EH (cell line): Measurements from ENCODE around the gene SOX21.
"Not testable (repeated sequence)": the region's sequence is repeated elsewhere in the genome, so short reads cannot be mapped to it uniquely, and the experiment has no call there.

Experiments
- DNase-seq: peaks from one replicate; pipeline ENCODE4 v3.0.0-alpha.2; 2015; ENCODE audit warnings: low read depth

The SOX21 gene

GRCh38 chr13:94712287-94712811, at the start of gene SOX21:
Gene SOX21, minus strand, starts transcription at chr13:94712545. Its CDS starts 496 bp downstream, at chr13:94712049.
- DNase-seq, result no peak

- DNase-seq, result no peak
These were observed 49.1 kb upstream of the SOX21 start for GRCh38 chr13:94761407-94761806.

- DNase-seq, result no peak
These were observed 46.9 kb upstream of the SOX21 start for GRCh38 chr13:94759120-94759728.

GRCh38 chr13:94758436-94758960, 46.2 kb upstream of the SOX21 start:
- no peak for DNase-seq

GRCh38 chr13:94753327-94753726, 41.0 kb upstream of the SOX21 start:
- DNase-seq, result no peak

- no peak for DNase-seq
These were observed 36.8 kb upstream of the SOX21 start for GRCh38 chr13:94749162-94749561.

GRCh38 chr13:94739235-94739634, 26.9 kb upstream of the SOX21 start:
- DNase-seq, result no peak

DNA sequence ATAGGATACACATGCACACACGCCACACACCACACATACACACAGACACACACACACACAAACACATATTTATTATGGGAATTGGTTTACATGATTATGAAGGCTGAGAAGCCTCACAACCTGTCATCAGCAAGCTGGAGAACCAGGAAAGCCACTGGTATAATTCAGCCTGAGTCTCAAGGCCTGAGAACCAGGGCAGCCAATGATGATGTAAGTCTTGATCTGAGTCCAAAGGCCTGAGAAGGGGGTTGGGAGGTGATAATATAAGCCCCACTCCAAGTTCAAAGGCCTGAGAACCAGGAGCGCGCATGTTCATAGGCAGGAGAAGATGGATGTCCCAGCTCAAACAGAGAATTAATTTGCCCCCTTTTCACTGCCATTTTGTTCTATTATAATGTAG, 18.7 kb upstream of the SOX21 start:
- no peak for DNase-seq

- DNase-seq, result not testable (repeated sequence)
These were observed 17.6 kb upstream of the SOX21 start for GRCh38 chr13:94729941-94730340.

- DNase-seq, result no peak
These were observed 14.1 kb upstream of the SOX21 start for GRCh38 chr13:94726425-94726824.

DNA sequence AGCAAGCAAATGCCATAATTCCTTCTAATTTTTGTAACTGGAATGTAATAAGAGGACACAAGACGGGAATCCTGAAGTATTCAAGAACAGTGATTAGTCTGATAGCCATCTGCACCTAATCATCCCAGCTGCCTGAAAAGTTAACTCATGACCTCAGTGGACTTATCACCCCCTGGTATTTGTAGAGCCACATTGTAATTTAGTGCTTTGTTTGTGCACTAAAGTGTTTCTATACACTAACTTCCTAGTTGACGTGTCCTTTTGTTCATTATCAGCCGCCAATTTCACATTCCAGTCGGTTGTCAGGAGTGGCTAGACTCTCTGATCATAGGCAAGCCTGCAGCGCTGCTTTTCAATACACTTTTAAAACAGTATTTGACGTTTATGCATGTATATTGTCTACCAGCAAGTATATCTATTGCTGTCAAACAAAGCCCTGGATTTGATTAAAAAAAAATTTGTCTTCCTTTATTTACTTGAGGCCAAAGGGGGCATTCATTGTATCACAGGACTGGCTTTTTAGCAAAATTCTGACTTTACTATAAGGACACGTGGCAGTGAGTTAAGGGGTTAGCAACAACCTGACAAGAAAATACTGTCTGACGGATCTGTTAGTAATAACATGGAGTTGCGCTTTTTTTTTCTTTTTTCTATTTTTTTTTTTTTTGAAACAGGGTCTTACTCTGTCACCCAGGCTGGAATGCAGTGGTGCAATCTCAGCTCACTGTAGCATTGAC, 10.4 kb upstream of the SOX21 start:
- no peak for DNase-seq

DNA sequence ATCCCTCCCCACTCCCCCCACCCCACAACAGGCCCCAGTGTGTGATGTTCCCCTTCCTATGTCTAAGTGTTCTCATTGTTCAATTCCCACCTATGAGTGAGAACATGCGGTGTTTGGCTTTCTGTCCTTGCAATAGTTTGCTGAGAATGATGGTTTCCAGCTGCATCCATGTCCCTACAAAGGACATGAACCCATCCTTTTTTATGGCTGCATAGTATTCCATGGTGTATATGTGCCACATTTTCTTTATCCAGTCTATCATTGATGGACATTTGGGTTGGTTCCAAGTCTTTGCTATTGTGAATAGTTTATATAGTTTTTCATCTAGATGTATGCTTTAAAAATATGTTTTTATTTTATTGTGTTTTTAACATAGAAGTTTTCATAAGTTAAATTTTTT, 6.4 kb upstream of the SOX21 start:
- DNase-seq, result not testable (repeated sequence)

- no peak for DNase-seq
These were observed 5.6 kb upstream of the SOX21 start for GRCh38 chr13:94717916-94718315.

- DNase-seq, result no peak
These were observed 3.7 kb upstream of the SOX21 start for GRCh38 chr13:94716016-94716415.

DNA sequence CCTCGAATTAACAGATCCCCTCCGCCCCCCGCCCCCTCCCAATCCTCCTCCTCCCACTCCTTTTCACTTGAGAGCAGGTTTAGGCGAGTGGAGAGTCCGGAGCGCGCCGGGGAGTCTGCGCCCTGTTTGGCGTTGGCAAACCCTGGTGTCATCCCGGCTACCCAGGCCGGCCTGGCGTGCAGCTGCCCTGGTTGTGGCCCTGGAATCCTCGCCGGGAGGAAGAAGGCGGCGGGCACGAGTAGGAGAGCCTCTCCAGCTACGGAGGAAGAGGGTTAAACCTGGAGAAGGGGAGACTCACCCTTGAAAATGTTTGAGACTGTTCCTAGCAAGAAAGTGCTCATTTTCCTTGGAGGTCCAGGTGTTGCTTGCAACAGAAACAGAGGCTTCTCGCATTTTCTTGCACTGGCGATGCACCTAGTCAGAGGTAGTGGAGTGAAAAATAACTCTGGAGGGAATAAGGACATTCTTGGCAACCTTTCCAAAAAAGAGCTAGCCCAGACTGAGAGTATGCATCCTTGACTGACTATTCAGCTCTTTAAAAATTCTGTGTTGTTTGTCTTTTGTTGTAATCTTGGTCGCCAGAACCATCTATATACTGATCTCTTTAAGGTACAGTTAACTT, 1.3 kb upstream of the SOX21 start:
- no peak for DNase-seq

DNA sequence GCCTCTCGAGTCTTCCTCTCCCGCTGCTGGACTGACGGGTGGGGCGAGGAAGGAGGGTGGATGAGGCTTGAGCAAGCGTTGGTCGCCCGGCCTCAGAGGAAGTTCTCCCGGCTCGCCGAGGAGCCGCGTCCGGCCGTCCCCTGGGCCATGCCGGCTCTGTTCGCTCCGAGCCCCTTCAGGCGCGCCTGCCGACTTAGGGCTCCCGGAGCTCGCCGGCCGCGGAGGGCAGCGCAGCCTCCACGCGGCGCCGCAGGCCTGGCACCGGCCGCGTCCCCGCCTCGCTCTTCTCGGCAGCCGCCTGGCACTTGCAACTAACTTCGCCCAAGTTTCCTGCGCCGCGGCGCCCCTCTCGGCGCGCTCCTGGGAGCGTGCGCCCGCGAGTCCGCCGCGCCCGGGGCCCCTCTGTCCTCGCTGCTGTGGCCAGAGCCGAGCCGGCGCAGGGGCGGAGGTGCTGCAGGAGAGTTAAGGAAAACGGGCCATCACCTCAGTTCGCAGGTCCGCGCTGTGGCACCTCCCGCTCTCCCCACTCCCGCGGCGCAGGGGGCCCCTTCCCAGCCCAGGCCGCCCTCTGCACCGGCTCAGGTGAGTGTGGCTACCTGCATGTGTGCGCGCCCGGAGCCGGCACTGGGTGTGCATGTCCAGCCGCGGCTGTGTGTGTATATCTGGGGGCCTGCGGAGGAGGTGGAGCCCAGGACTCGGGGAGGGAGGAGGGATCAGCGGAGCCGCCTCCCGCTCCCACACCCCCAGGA, 641 bp upstream of the SOX21 start:
- DNase-seq, result peak; percentile 57

DNA sequence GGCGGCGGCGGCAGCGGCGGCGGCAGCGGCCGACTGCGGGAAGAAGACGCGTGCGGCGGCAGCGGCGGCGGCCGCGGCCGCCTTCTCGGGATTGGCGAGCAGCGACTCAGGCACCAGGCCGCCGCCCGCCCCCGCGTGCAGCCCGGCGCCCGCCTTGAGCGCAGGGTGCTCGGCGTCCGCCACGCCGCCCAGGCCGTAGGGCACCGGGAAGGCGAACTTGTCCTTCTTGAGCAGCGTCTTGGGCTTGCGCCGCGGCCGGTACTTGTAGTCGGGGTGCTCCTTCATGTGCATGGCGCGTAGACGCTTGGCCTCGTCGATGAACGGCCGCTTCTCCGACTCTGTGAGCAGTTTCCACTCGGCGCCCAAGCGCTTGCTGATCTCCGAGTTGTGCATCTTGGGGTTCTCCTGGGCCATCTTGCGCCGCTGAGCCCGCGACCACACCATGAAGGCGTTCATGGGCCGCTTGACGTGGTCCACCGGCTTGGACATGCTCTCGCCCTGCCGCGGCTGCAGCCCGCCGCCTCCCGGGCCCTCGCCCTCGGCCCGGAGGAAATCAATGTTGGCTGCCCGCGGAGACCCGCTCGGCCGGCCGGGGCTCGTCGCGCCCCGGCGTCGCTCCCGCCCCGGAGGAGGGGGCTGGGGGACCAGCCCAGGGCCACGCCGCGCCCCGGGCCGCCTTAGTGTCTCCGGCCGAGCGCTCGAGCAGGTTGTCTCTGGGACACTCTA, 621 bp downstream of the SOX21 start:
- DNase-seq, result peak; percentile 17

DNA sequence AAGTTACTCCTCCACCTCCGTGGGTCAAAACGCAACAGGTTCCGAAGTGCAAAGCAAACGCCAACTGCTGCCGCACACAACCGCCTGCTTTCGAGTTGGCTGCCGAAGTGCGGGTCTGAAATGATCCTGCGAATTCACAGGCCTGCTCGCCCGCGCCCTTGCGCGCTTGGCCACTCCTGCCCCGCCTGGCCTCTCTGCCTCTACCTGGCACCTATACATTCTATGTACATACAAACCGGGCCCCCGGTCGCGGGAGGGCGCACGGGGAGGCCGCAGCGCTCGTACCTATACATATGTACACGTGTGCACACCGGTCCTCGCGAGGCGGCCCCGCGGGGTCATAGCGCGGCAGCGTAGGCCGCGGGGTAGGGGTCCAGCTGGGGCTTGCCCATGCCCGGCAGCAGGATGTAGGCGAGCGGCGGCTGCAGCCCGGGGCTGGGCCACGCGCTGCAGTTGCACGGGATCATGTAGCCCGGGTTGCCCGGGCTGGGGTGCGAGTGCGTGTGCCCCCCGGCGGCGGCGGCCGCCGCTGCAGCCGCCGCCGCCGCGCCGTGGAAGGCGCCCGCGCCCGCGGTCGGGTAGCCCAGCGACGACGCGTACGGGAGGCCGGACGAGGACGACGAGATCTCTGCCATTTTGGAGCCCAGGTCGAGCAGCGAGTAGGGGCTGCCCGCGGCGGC, 1.3 kb downstream of the SOX21 start:
- DNase-seq, result no peak

GRCh38 chr13:94710065-94710781, 2.1 kb downstream of the SOX21 start:
- DNase-seq, result no peak
